Measurements from ENCODE around the gene VAT1L. TPM values are rescaled to one million over a fixed set of nuclear protein-coding genes. Genes with fewer than 3 reads are reported as not detected.

The VAT1L gene
- polyA plus RNA-seq, 4 donors: 4.9 to 6.1 (median 5.5) TPM

GRCh38 chr16:77868052-77868451, 79.7 kb downstream of the VAT1L start:
- DNase-seq (ENCODE audit: low read depth in 4 of 4, low spot score in 3 of 4): no peak

- no peak for DNase-seq (ENCODE audit: low read depth in 4 of 4, low spot score in 3 of 4)
These were observed 80.1 kb downstream of the VAT1L start for GRCh38 chr16:77868478-77868877.

- DNase-seq (ENCODE audit: low read depth in 4 of 4, low spot score in 3 of 4): peak in 2 of 4 donors; percentile 15 to 26
These were observed 81.8 kb downstream of the VAT1L start for GRCh38 chr16:77869997-77870813.

- no peak for DNase-seq (ENCODE audit: low read depth in 4 of 4, low spot score in 3 of 4)
These were observed 83.6 kb downstream of the VAT1L start for GRCh38 chr16:77871932-77872331.

GRCh38 chr16:77873066-77873465, 84.7 kb downstream of the VAT1L start:
- DNase-seq (ENCODE audit: low read depth in 4 of 4, low spot score in 3 of 4): no peak

- DNase-seq (ENCODE audit: low read depth in 4 of 4, low spot score in 3 of 4): no peak
These were observed 86.0 kb downstream of the VAT1L start for GRCh38 chr16:77874347-77874746.

- no peak for DNase-seq (ENCODE audit: low read depth in 4 of 4, low spot score in 3 of 4)
These were observed 88.4 kb downstream of the VAT1L start for GRCh38 chr16:77876776-77877175.

- DNase-seq (ENCODE audit: low read depth in 4 of 4, low spot score in 3 of 4): no peak
These were observed 89.5 kb downstream of the VAT1L start for GRCh38 chr16:77877712-77878347.

- DNase-seq (ENCODE audit: low read depth in 4 of 4, low spot score in 3 of 4): no peak
These were observed 93.1 kb downstream of the VAT1L start for GRCh38 chr16:77881355-77882030.

GRCh38 chr16:77882358-77882757, 94.0 kb downstream of the VAT1L start:
- no peak for DNase-seq (ENCODE audit: low read depth in 4 of 4, low spot score in 3 of 4)

- DNase-seq (ENCODE audit: low read depth in 4 of 4, low spot score in 3 of 4): no peak
These were observed 97.4 kb downstream of the VAT1L start for GRCh38 chr16:77885571-77886295.

- no peak for DNase-seq (ENCODE audit: low read depth in 4 of 4, low spot score in 3 of 4)
These were observed 100.5 kb downstream of the VAT1L start for GRCh38 chr16:77888871-77889270.

GRCh38 chr16:77890075-77890474, 101.7 kb downstream of the VAT1L start:
- no peak for DNase-seq (ENCODE audit: low read depth in 4 of 4, low spot score in 3 of 4)

- no peak for DNase-seq (ENCODE audit: low read depth in 4 of 4, low spot score in 3 of 4)
These were observed 105.8 kb downstream of the VAT1L start for GRCh38 chr16:77894162-77894561.

- DNase-seq (ENCODE audit: low read depth in 4 of 4, low spot score in 3 of 4): no peak
These were observed 107.6 kb downstream of the VAT1L start for GRCh38 chr16:77895962-77896361.

GRCh38 chr16:77896415-77897128, 108.2 kb downstream of the VAT1L start:
- DNase-seq (ENCODE audit: low read depth in 4 of 4, low spot score in 3 of 4): no peak

- no peak for DNase-seq (ENCODE audit: low read depth in 4 of 4, low spot score in 3 of 4)
These were observed 108.7 kb downstream of the VAT1L start for GRCh38 chr16:77897129-77897437.

GRCh38 chr16:77897831-77898605, 109.7 kb downstream of the VAT1L start:
- DNase-seq (ENCODE audit: low read depth in 4 of 4, low spot score in 3 of 4): no peak

- DNase-seq (ENCODE audit: low read depth in 4 of 4, low spot score in 3 of 4): no peak
These were observed 110.4 kb downstream of the VAT1L start for GRCh38 chr16:77898671-77899211.

Data from right renal pelvis (tissue), 4 donors.